Left cardiac atrium (tissue), 4 donors: ENCODE results near the gene MBD3. TPM values are rescaled to one million over a fixed set of nuclear protein-coding genes. Genes with fewer than 3 reads are reported as not detected.

ENCODE experiments used
- ATAC-seq, 2 donors: fragments of 200-7000 bp; cut with Tn5 transposase; one replicate each; pipeline ENCODE4 v1.9.1; 2020; ENCODE audit warnings: mild to moderate bottlenecking in 2 of 2, moderate library complexity in 2 of 2
- DNase-seq: peaks from one replicate; pipeline ENCODE4 v3.0.0-alpha.2; 2020
- intact Hi-C, 2 donors: fragments of 100-400 bp; cut with DNase I; formaldehyde crosslinking; loops; one replicate each; pipeline versions ENCODE4 v1.14.1 to v1.15.1; 2022 to 2023
- total RNA-seq, 2 donors: library from RNA; stranded (reverse); fragmentation: NEBNext Ultra II Directional; extraction: Animal tissue kit (Norgen Biotek cat#: 25700); gene quantifications; one replicate each; pipeline ENCODE4 v1.2.1, GENCODE V29; 2021
- donor health status: DM: no; HTN: yes; CAD: no.
- donor health status: DM: no; HTN: yes; CAD: no; lungs with severe emphysema.
- donor health status: DM: yes; HTN: yes; CAD: no.
- donor health status: Dilated cardiomyopathy.

The MBD3 gene
- total RNA-seq, 2 donors from 2014 or later: 58.0 to 60.8 TPM

GRCh38 chr19:1527650-1528309 lies 64.9 kb downstream of the MBD3 start:
- ATAC-seq (no peak), DNase-seq (no peak)
- intact Hi-C loops: no loop called here

GRCh38 chr19:1526979-1527649 lies 65.6 kb downstream of the MBD3 start:
- ATAC-seq (no peak), DNase-seq (no peak)
- intact Hi-C loops: no loop called here

GRCh38 chr19:1526066-1526778 lies 66.4 kb downstream of the MBD3 start:
- ATAC-seq: no peak
- intact Hi-C loops: no loop called here
- no peak for DNase-seq

- intact Hi-C loops: no loop called here
- ATAC-seq (no peak), DNase-seq (no peak)
Measured at GRCh38 chr19:1525343-1525742, 67.3 kb downstream of the MBD3 start.

GRCh38 chr19:1524972-1525325 lies 67.7 kb downstream of the MBD3 start:
- intact Hi-C loops: no loop called here
- ATAC-seq: no peak
- DNase-seq: no peak

GRCh38 chr19:1524287-1524971 lies 68.2 kb downstream of the MBD3 start:
- no peak for ATAC-seq
- intact Hi-C loops: no loop called here
- no peak for DNase-seq

Other genes with a start within 250 kb of the MBD3 start
- 100 to 1,000 TPM; 240 to 267 TPM for gene NDUFS7, start 209.0 kb downstream of the MBD3 start, total RNA-seq
- gene GAMT, start 191.3 kb downstream of the MBD3 start, total RNA-seq: 10 to 100 TPM; 36.0 to 48.1 TPM
- gene DAZAP1, start 185.3 kb downstream of the MBD3 start, total RNA-seq: 10 to 100 TPM; 74.1 to 95.7 TPM
- 100 to 1,000 TPM; 714 to 737 TPM for gene RPS15, start 154.5 kb downstream of the MBD3 start, total RNA-seq
- under 1 TPM; 0.18 to 0.21 TPM for gene APC2, start 142.7 kb downstream of the MBD3 start, total RNA-seq
- gene C19orf25, start 113.7 kb downstream of the MBD3 start, total RNA-seq: 10 to 100 TPM; 16.1 to 18.9 TPM
- 1 to 10 TPM in 1 of 2 donors, under 1 TPM in 1; 0.89 to 1.6 TPM for gene PCSK4, start 102.5 kb downstream of the MBD3 start, total RNA-seq
- 1 to 10 TPM; 2.2 to 2.3 TPM for gene REEP6, start 101.7 kb downstream of the MBD3 start, total RNA-seq
- 10 to 100 TPM; 18.9 to 25.0 TPM for gene ADAMTSL5, start 79.8 kb downstream of the MBD3 start, total RNA-seq
- not detected for gene PLK5, start 68.8 kb downstream of the MBD3 start, total RNA-seq
- gene MEX3D, start 24.5 kb downstream of the MBD3 start, total RNA-seq: 10 to 100 TPM; 10.9 to 12.0 TPM
- gene UQCR11, start 12.6 kb upstream of the MBD3 start, total RNA-seq: 100 to 1,000 TPM; 674 to 933 TPM
- gene TCF3, start 59.8 kb upstream of the MBD3 start, total RNA-seq: 10 to 100 TPM; 24.1 to 25.8 TPM
- not detected for gene ONECUT3, start 160.6 kb upstream of the MBD3 start, total RNA-seq
- 1 to 10 TPM in 1 of 2 donors, under 1 TPM in 1; 0.52 to 1.6 TPM for gene ATP8B3, start 219.4 kb upstream of the MBD3 start, total RNA-seq